Glomerular endothelial cell (primary cell): Measurements from ENCODE around the gene SMU1. TPM values are rescaled to one million over a fixed set of nuclear protein-coding genes. Genes with fewer than 3 reads are reported as not detected.
"Not testable (repeated sequence)": the region's sequence is repeated elsewhere in the genome, so short reads cannot be mapped to it uniquely, and the experiment has no call there.

Source experiments
- DNase-seq: peaks from one replicate; pipeline ENCODE4 v3.0.0-alpha.2; 2011; ENCODE audit warnings: low read depth, low spot score; ENCODE audit errors: extremely low read depth
- total RNA-seq: library from RNA; depleted of rRNA; stranded (reverse); fragments of >200 nt; gene quantifications from 2 replicates; pipeline ENCODE4 v1.2.3, GENCODE V29; 2015

The SMU1 gene
- total RNA-seq, 1 donor from 2014 or later = 12.3 TPM

GRCh38 chr9:33106372-33106771, 29.9 kb upstream of the SMU1 start:
- DNase-seq = no peak

GRCh38 chr9:33105959-33106358, 29.5 kb upstream of the SMU1 start:
- no peak for DNase-seq

GRCh38 chr9:33105504-33105903, 29.0 kb upstream of the SMU1 start:
- DNase-seq = no peak

GRCh38 chr9:33104401-33104800, 27.9 kb upstream of the SMU1 start:
- no peak for DNase-seq

GRCh38 chr9:33103501-33104281, 27.2 kb upstream of the SMU1 start:
- no peak for DNase-seq

GRCh38 chr9:33102551-33103210, 26.2 kb upstream of the SMU1 start:
- DNase-seq = no peak

- no peak for DNase-seq
These were observed 24.9 kb upstream of the SMU1 start for GRCh38 chr9:33101104-33101951.

- DNase-seq = no peak
These were observed 23.3 kb upstream of the SMU1 start for GRCh38 chr9:33099754-33100153.

GRCh38 chr9:33097192-33097591, 20.7 kb upstream of the SMU1 start:
- no peak for DNase-seq

- no peak for DNase-seq
These were observed 16.2 kb upstream of the SMU1 start for GRCh38 chr9:33092634-33093033.

- DNase-seq = not testable (repeated sequence)
These were observed 9.2 kb upstream of the SMU1 start for GRCh38 chr9:33085672-33086071.

- DNase-seq = no peak
These were observed 6.3 kb upstream of the SMU1 start for GRCh38 chr9:33082538-33083326.

GRCh38 chr9:33082128-33082527, 5.7 kb upstream of the SMU1 start:
- no peak for DNase-seq

GRCh38 chr9:33081128-33081851, 4.8 kb upstream of the SMU1 start:
- peak; percentile 90 for DNase-seq

- DNase-seq = no peak
These were observed 4.1 kb upstream of the SMU1 start for GRCh38 chr9:33080534-33080933.

GRCh38 chr9:33068991-33069390, 7.5 kb downstream of the SMU1 start:
- no peak for DNase-seq

GRCh38 chr9:33065157-33066076, 11.1 kb downstream of the SMU1 start:
- no peak for DNase-seq

GRCh38 chr9:33051144-33051543, 25.3 kb downstream of the SMU1 start:
- DNase-seq = no peak
